HEK293 (cell line): ENCODE measurements around the gene CST6.

Source experiments
- CTCF ChIA-PET: fragments of 350-600 bp; formaldehyde crosslinking; extraction: SDS; loops from one replicate; lab custom pipeline; 2021; ENCODE audit warnings: antibody characterized with exemption; lab: Yijun Ruan, JAX
- POLR2A ChIA-PET: fragments of 300-600 bp; formaldehyde crosslinking; extraction: SDS; loops from one replicate; lab custom pipeline; 2020; ENCODE audit warnings: antibody characterized with exemption, inconsistent platforms; lab: Yijun Ruan, JAX
- H3K27ac ChIP-seq: fragments of 200-500 bp; sonication (Bioruptor generic); 2 replicates; pipeline ENCODE4 v1.5.1; 2014; ENCODE audit warnings: low read depth, low read length, control low read depth, inconsistent platforms; ENCODE audit errors: extremely low read depth
- H3K36me3 ChIP-seq, 2 experiments: fragments of 200-500 bp in 1 of 2; sonication (Bioruptor generic) in 1 of 2; 1 replicate in 1 of 2; 2 replicates in 1 of 2; pipeline ENCODE4 v1.5.1; 2014 to 2017; ENCODE audit warnings: inconsistent platforms in 2 of 2, low read length in 2 of 2; ENCODE audit not compliant: control insufficient read depth in 2 of 2, insufficient read depth in 1 of 2
- H3K4me1 ChIP-seq: fragments of 200-500 bp; sonication (Bioruptor generic); 2 replicates; pipeline ENCODE4 v1.5.1; 2014; ENCODE audit warnings: mild to moderate bottlenecking, low read length, inconsistent platforms; ENCODE audit not compliant: control insufficient read depth, insufficient read depth
- H3K4me3 ChIP-seq: 2 replicates; pipeline ENCODE4 v1.5.1; 2011; ENCODE audit warnings: low read depth, mild to moderate bottlenecking, control low read depth, low read length, moderate library complexity
- H3K9me3 ChIP-seq: fragments of 200-500 bp; sonication (Bioruptor generic); 2 replicates; pipeline ENCODE4 v1.5.1; 2014; ENCODE audit warnings: low read depth, low read length, inconsistent platforms; ENCODE audit not compliant: control insufficient read depth, insufficient read depth
- GLIS1 ChIP-seq: fragments of 450-650 bp; formaldehyde crosslinking; IDR thresholded peaks from 2 replicates; pipeline ENCODE4 v1.5.1; 2016; ENCODE audit warnings: missing biosample characterization, missing genetic modification characterization
- KLF7 ChIP-seq: fragments of 450-650 bp; formaldehyde crosslinking; IDR thresholded peaks from 2 replicates; pipeline ENCODE4 v1.5.1; 2016; ENCODE audit warnings: missing biosample characterization, missing genetic modification characterization, borderline replicate concordance
- SETDB1 ChIP-seq: IDR thresholded peaks from one replicate; pipeline ENCODE4 v1.6.1; 2017; ENCODE audit warnings: mild to moderate bottlenecking, low read length, moderate library complexity, mixed read lengths; ENCODE audit not compliant: insufficient read length
- WT1 ChIP-seq: fragments of 450-650 bp; formaldehyde crosslinking; IDR thresholded peaks from 2 replicates; pipeline ENCODE4 v1.5.1; 2016; ENCODE audit warnings: missing biosample characterization, missing genetic modification characterization
- ZNF121 ChIP-seq: fragments of 450-650 bp; formaldehyde crosslinking; IDR thresholded peaks from 2 replicates; pipeline ENCODE4 v1.5.1; 2016; ENCODE audit warnings: missing biosample characterization, missing genetic modification characterization
- ZNF16 ChIP-seq: fragments of 450-650 bp; formaldehyde crosslinking; IDR thresholded peaks from 2 replicates; pipeline ENCODE4 v1.5.1; 2016; ENCODE audit warnings: low read depth, missing biosample characterization, missing genetic modification characterization
- ZNF174 ChIP-seq: fragments of 450-650 bp; formaldehyde crosslinking; IDR thresholded peaks from 2 replicates; pipeline ENCODE4 v1.5.0; 2017; ENCODE audit warnings: missing biosample characterization, mild to moderate bottlenecking, missing genetic modification characterization
- ZNF239 ChIP-seq: fragments of 450-650 bp; formaldehyde crosslinking; IDR thresholded peaks from 2 replicates; pipeline ENCODE4 v1.5.1; 2016; ENCODE audit warnings: missing biosample characterization, missing genetic modification characterization
- ZNF335 ChIP-seq: fragments of 450-650 bp; formaldehyde crosslinking; conservative IDR thresholded peaks from 2 replicates; pipeline ENCODE4 v1.5.1; 2016; ENCODE audit warnings: missing biosample characterization, missing genetic modification characterization
- ZNF433 ChIP-seq: fragments of 450-650 bp; formaldehyde crosslinking; IDR thresholded peaks from 2 replicates; pipeline ENCODE4 v1.5.1; 2016; ENCODE audit warnings: missing biosample characterization, missing genetic modification characterization, low read depth
- ZNF560 ChIP-seq: fragments of 450-650 bp; formaldehyde crosslinking; IDR thresholded peaks from 2 replicates; pipeline ENCODE4 v1.5.1; 2017; ENCODE audit warnings: missing biosample characterization, missing genetic modification characterization, borderline replicate concordance
- ZNF624 ChIP-seq: fragments of 450-650 bp; formaldehyde crosslinking; IDR thresholded peaks from 2 replicates; pipeline ENCODE4 v1.5.1; 2017; ENCODE audit warnings: missing biosample characterization, missing genetic modification characterization
- ZNF626 ChIP-seq: fragments of 450-650 bp; sonication (Bioruptor Pico); formaldehyde crosslinking; IDR thresholded peaks from 2 replicates; pipeline ENCODE4 v1.5.1; 2018; ENCODE audit warnings: missing biosample characterization, missing genetic modification characterization, inconsistent platforms
- ZNF677 ChIP-seq: fragments of 450-650 bp; IDR thresholded peaks from 2 replicates; pipeline ENCODE4 v1.5.0; 2018; ENCODE audit warnings: missing biosample characterization, mild to moderate bottlenecking, missing genetic modification characterization, moderate library complexity
- ZNF692 ChIP-seq: fragments of 450-650 bp; formaldehyde crosslinking; IDR thresholded peaks from 2 replicates; pipeline ENCODE4 v1.5.1; 2016; ENCODE audit warnings: missing biosample characterization, missing genetic modification characterization
- ZNF76 ChIP-seq: fragments of 450-650 bp; formaldehyde crosslinking; IDR thresholded peaks from 2 replicates; pipeline ENCODE4; 2016; ENCODE audit warnings: low read depth, missing biosample characterization, missing genetic modification characterization, borderline replicate concordance
- ZNF777 ChIP-seq: fragments of 450-650 bp; formaldehyde crosslinking; IDR thresholded peaks from 2 replicates; pipeline ENCODE4 v1.5.1; 2017; ENCODE audit warnings: missing biosample characterization, missing genetic modification characterization, borderline replicate concordance
- ZNF791 ChIP-seq: fragments of 450-650 bp; formaldehyde crosslinking; IDR thresholded peaks from 2 replicates; pipeline ENCODE4 v1.5.1; 2016; ENCODE audit warnings: missing biosample characterization, missing genetic modification characterization
- ZNF792 ChIP-seq: fragments of 450-650 bp; formaldehyde crosslinking; IDR thresholded peaks from 2 replicates; pipeline ENCODE4 v1.5.1; 2016; ENCODE audit warnings: missing biosample characterization, missing genetic modification characterization
- ZSCAN23 ChIP-seq: fragments of 450-650 bp; formaldehyde crosslinking; IDR thresholded peaks from 2 replicates; pipeline ENCODE4 v1.5.1; 2016; ENCODE audit warnings: missing biosample characterization, missing genetic modification characterization
- ZSCAN30 ChIP-seq: fragments of 450-650 bp; IDR thresholded peaks from 2 replicates; pipeline ENCODE4 v1.5.1; 2018; ENCODE audit warnings: missing biosample characterization, mild to moderate bottlenecking, missing genetic modification characterization, moderate library complexity
- TF ChIP-seq, protein P1 (sequence below): fragments of 450-650 bp; formaldehyde crosslinking; IDR thresholded peaks from 2 replicates; pipeline ENCODE4 v1.5.1; 2016; ENCODE audit warnings: missing biosample characterization, missing genetic modification characterization

The CST6 gene

GRCh38 chr11:66036334-66036710 lies 24.5 kb downstream of the CST6 start:
- Histone ChIP-seq H3K9me3 (no peaks in the 10 kb centered on the region), H3K4me3 (no peak overlapping the region), H3K36me3 (no peaks in the 10 kb centered on the region), H3K4me1 (no peaks in the 10 kb centered on the region), H3K27ac (no peak overlapping the region)
- TF ChIP-seq ZNF76 (tag by site-specific recombination), result no peak
- TF ChIP-seq SETDB1, result no peak
- TF ChIP-seq ZSCAN30 (tag by site-specific recombination), result no peak
- ChIA-PET CTCF (interaction anchor here (0.6 to 4.7 kb wide), 6 partner anchors 8 to 152 kb away, joined by 3 to 37 read pairs (median 4); no protein-coding TSS in a partner anchor), POLR2A (interaction anchor here (0.7 kb wide), 1 partner anchor 123 kb away, joined by 5 read pairs; no protein-coding TSS in a partner anchor)

DNA sequence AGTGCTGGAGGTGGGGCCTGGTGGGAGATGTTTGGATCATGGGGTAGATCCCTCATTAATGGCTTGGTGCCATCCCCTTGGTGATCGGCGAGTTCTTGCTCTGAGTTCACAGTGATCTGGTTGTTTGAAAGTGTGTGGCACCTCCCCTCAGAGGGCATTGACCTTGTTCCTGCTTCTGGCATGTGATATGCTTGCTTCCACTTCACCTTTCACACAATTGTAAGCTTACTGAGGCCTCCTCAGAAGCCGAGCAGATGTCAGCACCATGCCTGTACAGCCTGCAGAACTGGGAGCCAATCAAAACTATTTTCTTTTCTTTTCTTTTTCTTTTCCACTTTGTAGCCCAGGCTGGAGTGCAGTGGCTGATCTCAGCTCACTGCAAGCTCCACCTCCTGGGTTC lies 25.5 kb downstream of the CST6 start:
- Histone ChIP-seq H3K36me3 (no peaks in the 10 kb centered on the region), H3K9me3 (no peaks in the 10 kb centered on the region), H3K4me3 (no peak overlapping the region), H3K4me1 (no peaks in the 10 kb centered on the region), H3K27ac (no peak overlapping the region)
- CTCF ChIA-PET, result interaction anchor here (0.6 to 4.7 kb wide), 7 partner anchors 8 to 392 kb away, joined by 3 to 37 read pairs (median 3); no protein-coding TSS in a partner anchor
- POLR2A ChIA-PET, result no interaction called here
- no peak for TF ChIP-seq WT1 (tag by site-specific recombination)
- no peak for TF ChIP-seq ZNF121
- no peak for TF ChIP-seq ZNF174
- no peak for TF ChIP-seq ZNF624 (tag by site-specific recombination)
- TF ChIP-seq ZNF677 (tag by site-specific recombination), result no peak
- TF ChIP-seq ZNF560 (tag by site-specific recombination), result no peak
- TF ChIP-seq, protein P1, sequence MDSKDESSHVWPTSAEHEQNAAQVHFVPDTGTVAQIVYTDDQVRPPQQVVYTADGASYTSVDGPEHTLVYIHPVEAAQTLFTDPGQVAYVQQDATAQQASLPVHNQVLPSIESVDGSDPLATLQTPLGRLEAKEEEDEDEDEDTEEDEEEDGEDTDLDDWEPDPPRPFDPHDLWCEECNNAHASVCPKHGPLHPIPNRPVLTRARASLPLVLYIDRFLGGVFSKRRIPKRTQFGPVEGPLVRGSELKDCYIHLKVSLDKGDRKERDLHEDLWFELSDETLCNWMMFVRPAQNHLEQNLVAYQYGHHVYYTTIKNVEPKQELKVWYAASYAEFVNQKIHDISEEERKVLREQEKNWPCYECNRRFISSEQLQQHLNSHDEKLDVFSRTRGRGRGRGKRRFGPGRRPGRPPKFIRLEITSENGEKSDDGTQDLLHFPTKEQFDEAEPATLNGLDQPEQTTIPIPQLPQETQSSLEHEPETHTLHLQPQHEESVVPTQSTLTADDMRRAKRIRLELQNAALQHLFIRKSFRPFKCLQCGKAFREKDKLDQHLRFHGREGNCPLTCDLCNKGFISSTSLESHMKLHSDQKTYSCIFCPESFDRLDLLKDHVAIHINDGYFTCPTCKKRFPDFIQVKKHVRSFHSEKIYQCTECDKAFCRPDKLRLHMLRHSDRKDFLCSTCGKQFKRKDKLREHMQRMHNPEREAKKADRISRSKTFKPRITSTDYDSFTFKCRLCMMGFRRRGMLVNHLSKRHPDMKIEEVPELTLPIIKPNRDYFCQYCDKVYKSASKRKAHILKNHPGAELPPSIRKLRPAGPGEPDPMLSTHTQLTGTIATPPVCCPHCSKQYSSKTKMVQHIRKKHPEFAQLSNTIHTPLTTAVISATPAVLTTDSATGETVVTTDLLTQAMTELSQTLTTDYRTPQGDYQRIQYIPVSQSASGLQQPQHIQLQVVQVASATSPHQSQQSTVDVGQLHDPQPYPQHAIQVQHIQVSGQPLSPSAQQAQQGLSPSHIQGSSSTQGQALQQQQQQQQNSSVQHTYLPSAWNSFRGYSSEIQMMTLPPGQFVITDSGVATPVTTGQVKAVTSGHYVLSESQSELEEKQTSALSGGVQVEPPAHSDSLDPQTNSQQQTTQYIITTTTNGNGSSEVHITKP (tag by site-specific recombination), result no peak
- no peak for TF ChIP-seq ZNF433 (tag by site-specific recombination)
- TF ChIP-seq ZNF239, result no peak
- no peak for TF ChIP-seq ZNF16 (tag by site-specific recombination)
- TF ChIP-seq ZNF335 (tag by site-specific recombination), result no peak
- no peak for TF ChIP-seq ZNF626 (tag by site-specific recombination)

GRCh38 chr11:66039765-66040164 lies 28.0 kb downstream of the CST6 start:
- no peak overlapping the region for H3K27ac ChIP-seq
- H3K9me3 ChIP-seq, result no peaks in the 10 kb centered on the region
- no peaks in the 10 kb centered on the region for H3K4me1 ChIP-seq
- no peak overlapping the region for H3K4me3 ChIP-seq
- CTCF ChIA-PET, result interaction anchor here (0.5 to 1.0 kb wide), 2 partner anchors 17 to 118 kb away, joined by 3 to 6 read pairs; no protein-coding TSS in a partner anchor
- POLR2A ChIA-PET, result no interaction called here
- no peaks in the 10 kb centered on the region for H3K36me3 ChIP-seq
- TF ChIP-seq ZNF692 (tag by site-specific recombination) (0 out of 2 replicates have a peak, but pooled peaks have one; percentile 20), GLIS1 (tag by site-specific recombination) (peak; percentile 52), ZSCAN23 (tag by site-specific recombination) (no peak), ZNF792 (no peak), ZNF16 (tag by site-specific recombination) (no peak), ZNF777 (tag by site-specific recombination) (no peak), ZNF791 (tag by site-specific recombination) (no peak), KLF7 (no peak)
